Stimulated activated CD8-positive, alpha-beta memory T cell treated with anti-CD3 and anti-CD28 coated beads, Interleukin-15, amount 100 ng/mL, for 4 hours (primary cell): ENCODE results near the gene STRADA.
"Not testable (repeated sequence)": the region's sequence is repeated elsewhere in the genome, so short reads cannot be mapped to it uniquely, and the experiment has no call there.

Experiments
- DNase-seq, 2 donors: peaks; one replicate each; pipeline ENCODE4 v3.0.0-alpha.2; 2020; ENCODE audit warnings: low read depth in 2 of 2

STRADA gene

GRCh38 chr17:63758428-63758827 lies 16.8 kb upstream of the STRADA start:
- no peak for DNase-seq

DNA sequence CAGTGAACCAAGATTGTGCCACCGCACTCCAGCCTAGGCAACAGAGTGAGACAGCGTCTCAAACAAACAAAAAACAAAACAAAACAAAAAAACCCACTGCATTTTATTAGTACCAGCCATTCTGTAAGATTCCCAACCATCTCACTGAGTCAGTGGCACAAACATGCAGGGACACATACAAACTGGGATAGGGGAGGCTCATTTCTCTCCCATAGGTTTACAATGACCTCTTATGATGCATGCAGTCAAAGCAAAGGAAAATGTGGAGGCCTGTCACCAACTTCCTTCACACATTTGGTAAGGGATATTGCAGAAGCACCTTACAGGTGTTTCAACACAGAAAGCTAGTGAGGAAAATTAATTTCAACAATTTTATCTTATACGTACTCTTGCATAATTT lies 12.4 kb upstream of the STRADA start:
- no peak for DNase-seq

GRCh38 chr17:63753215-63753614 lies 11.6 kb upstream of the STRADA start:
- no peak for DNase-seq

- no peak for DNase-seq
These were observed 11.1 kb upstream of the STRADA start for GRCh38 chr17:63752707-63753106.

- DNase-seq = no peak
These were observed 10.2 kb upstream of the STRADA start for GRCh38 chr17:63751806-63752205.

DNA sequence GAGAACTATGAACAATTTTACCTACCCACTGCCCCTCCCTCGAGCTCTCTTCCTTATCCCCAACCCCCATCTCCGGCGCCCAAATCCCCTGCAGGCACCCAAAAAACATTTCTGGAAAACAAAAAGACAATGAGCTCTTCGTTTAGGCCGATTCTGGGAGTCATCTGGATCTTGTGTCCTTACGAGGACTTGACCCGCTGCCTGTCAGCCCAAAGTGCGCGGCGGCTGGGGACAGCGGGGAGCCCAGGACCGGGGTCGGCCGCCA lies 524 bp downstream of the STRADA start:
- DNase-seq = no peak

DNA sequence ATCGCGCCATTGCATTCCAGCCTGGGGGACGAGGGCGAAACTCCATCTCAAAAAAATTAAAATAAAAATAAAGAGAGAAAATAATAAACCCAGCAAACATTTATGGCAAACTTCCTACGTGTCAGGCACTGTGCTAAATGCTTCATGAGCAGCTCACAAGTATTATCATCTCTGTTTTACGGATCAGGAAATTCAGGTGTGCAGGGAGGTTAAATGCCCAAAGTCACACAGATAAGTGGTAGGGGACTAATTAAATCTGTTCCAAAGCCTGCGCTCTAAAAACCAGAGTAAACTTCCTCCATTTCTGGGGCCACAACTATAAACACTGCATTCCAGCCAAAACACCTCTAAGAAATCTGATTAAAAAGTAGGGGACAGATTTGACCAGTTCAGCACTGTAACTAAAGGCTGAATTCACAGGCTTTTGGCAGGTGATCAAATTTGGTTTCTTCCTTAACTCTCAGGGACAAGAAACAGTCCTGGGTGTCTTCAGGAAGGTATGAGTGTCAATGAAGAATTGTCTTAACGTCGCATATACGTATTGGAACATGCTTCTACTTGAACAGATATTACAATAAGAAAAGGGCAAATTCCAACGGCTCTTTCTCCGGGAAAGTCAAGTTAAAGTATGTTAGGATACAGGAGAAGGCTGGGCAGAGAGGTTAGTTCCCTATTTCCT lies 996 bp downstream of the STRADA start:
- no peak for DNase-seq

DNA sequence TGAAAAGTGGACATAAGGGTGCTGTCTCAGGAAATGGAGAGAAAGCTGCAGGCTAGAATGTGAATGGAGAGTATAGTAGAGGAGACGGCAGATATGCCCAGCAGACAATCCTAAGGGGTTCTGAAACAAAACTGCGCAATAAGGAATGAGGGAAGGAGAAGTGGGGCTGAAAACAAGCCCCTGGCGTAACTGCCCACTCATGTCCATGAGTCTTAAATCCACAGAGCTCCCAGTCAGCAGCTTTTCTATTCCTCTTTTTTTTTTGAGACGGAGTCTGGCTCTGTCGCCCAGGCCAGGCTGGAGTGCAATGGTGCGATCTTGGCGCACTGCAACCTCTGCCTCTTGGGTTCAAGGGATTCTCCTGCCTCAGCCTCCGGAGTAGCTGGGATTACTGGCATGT lies 5.9 kb downstream of the STRADA start:
- DNase-seq = no peak

DNA sequence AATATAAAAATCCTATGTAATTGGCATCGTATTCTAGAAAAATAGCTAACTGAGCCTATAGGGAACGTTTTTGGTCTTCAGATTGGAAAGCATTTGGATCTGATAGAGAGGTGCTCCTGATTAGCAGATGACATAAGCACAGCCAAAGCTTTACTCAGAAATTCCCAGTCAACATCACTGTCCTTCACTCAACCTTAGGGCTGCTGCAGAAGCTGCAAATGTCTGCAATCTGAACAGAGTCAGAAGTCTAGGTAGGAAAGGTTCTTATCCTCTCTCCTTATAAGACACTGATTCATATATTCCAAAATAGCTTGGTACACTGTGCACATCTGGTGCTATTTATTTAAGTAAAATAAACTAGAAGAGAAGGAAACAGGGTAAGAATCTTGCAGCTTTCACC lies 19.2 kb downstream of the STRADA start:
- DNase-seq = no peak

DNA sequence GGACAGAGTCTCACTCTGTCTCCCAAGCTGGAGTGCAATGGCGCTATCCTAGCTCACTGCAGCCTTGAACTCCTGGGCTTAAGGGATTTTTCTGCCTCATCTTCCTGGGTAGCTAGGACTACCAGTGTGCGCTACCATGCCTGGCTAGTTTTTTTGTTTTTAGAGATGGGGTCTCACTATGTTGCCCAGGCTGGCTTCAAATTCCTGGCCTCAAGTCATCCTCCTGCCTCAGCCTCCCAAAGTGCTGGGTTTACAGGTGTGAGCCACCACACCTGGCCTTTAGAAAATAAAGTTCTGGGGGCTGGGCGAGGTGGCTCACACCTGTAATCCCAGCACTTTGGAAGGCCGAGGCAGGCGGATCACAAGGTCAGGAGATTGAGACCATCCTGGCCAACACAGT lies 21.4 kb downstream of the STRADA start:
- DNase-seq = not testable (repeated sequence)

DNA sequence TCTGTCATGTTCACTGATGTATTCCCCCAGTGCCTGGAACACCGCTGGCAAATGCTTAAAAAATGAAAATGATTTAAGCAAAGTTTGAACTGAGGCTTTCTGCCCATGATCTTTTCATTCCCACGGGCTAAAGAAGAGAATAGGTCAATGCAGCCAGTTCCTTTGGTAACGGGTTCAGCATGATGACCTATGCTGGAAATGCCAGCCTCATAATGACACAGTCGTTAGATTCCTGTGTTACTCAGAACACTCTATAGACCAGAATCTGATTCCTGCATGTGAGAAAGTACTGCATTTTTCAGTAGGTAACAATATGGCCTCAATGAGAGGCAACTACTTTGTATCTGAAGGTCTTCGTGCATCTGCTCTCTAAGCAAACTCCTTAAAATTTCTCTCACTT lies 22.6 kb downstream of the STRADA start:
- DNase-seq = no peak

DNA sequence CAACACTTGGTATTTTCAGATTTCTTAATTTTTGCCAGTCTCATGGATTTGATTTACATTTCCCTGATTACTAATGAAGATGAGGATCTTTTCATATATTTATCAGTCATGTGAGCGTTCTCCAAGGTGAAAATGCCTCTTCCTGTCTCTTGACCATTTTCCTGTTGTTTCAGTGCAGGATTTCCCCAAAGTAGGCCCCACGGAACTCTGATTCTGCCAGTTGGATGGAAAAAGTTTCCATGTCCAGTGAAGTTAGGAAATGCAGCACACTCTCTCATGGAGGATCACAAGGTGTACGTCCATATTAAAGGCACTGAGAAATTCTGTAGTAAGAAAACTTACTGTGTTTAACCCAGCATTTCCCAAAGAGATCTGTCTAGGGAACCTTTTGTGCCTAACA lies 25.2 kb downstream of the STRADA start:
- DNase-seq = no peak

GRCh38 chr17:63714550-63715277 lies 26.9 kb downstream of the STRADA start:
- no peak for DNase-seq

DNA sequence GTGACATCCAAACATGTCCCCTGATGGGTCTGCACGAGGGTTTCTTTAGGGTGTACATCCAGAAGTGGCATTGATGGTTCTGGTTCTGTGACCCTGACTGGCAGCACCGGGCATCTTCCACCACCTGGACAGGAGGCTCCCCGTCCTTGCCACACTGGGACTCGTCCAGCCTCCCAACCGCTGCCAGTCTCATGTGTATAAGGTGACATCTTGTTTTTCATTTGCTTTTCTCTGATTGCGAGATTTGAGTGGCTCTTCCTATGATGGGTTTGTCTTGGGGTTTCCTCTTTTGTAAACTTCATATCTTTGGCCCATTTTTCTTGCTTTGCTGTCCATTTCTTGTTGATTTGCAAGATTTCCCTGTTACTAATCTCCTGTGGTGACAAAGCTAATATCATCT lies 32.5 kb downstream of the STRADA start:
- DNase-seq = no peak

DNA sequence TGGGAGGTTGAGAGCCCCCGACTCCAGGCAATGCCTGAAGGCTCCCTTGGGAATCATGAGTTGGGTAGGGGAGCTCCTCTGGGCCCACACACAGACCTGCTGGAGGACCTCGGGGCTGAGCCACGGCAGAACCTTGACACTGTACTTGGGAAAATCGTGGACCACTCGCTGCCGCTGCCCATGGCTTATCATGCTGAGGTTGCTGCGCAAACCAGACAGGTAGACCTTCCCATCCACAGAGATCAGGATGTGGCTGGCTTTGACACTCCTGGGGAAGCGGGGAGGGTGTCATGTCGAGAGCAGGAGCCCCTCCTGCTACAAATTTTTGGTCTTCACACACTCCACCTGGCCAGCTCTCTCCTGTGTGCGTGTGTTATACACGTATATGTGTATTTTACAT lies 34.4 kb downstream of the STRADA start:
- no peak for DNase-seq

- DNase-seq = no peak
These were observed 35.1 kb downstream of the STRADA start for GRCh38 chr17:63706336-63707082.

DNA sequence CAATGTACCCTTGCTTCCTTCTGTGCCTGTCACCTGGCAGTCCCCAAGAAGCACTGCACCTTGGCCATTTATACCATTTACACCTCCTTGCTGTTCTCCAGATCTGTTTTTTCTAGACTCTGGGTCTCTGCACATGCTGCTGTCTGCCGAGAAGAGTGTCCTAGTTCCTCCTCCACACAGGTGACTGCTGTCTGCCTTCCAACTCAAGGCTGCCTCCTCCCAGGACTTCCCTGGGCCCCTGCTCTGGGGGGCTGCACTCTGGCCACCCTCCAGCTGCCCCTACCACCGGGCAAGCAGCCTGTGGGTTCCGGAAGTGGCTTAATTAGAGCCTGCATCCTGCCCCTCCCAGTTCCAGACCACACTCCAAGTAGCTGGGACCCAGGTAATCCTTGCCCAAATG lies 35.9 kb downstream of the STRADA start:
- DNase-seq = no peak

- no peak for DNase-seq
These were observed 36.8 kb downstream of the STRADA start for GRCh38 chr17:63704836-63705235.

GRCh38 chr17:63704259-63704576 lies 37.4 kb downstream of the STRADA start:
- DNase-seq = no peak

DNA sequence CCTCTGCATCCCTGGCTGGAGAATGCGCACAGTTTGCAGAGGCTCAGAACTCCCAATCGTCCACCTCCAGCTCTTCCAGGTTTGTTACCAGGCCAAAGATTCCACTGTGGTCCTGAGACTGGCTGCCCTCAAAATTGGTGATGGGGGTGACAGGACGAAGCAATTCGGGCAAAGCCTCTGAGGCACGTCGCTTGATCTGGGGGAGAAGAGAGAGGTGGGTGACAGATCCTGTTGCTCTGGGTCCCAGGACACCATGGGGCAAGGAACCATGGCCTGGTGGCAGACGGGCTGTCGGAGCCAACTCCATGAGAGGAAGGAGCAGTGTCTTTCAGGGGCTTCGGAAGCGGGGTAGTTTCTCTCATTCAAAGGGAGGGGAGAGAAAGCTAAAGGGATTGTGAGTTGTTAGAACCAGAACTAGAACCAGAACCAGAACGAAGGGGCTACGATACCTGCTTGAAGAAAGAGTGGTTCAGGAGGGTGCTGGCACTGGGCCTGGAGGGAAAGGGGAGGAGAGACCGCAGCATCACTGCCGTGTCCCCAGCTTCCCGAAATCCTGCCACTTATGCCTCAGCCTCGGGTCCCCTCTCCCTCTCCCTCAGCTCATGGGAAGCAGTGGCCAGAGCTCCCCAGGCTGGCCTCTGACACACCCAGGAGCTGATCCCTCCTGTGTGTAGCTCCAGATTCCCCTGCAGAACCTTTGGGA lies 37.9 kb downstream of the STRADA start:
- DNase-seq = no peak

DNA sequence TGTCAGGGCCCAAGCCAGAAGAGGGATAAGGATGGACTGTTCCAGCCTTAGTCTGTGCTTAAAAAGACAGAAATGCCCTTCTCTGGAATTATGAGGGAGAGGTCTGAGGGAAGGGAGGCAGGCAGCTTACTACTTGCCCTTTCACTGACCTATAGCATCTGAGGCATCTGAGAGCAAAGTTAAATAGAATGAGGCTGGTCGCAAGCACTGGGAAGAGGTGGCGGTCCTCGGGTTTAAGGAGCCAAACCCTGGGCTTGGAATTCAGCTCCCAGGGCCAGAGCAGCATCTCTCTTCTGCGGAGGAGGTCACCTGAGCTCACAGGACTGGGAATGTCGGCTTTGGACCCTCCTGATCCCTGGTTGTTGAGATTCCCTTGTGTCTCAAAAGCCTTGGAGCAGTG lies 38.6 kb downstream of the STRADA start:
- no peak for DNase-seq

DNA sequence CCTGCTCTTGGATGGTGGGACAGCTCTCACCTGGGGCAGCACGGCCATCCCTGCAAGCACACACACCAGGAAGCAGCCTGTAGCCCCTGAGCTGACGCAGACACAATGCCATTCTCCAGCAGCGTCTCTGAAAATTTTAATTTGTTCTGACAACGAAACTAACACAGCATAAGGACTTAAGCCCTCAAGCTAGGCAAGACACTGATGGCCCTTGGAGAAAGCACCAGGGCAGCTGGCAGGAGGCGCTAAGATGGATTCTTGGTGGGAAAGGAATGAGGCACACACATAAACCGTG lies 38.9 kb downstream of the STRADA start:
- no peak for DNase-seq
